VCaP (cell line): Measurements from ENCODE around the gene CACNA1D.
A peak's percentile ranks its signal among the peaks of the same experiment; 100 is the strongest.

Experiments
- H3K27ac ChIP-seq: fragments of 450-650 bp; 2 replicates; pipeline ENCODE4 v1.5.1; 2017
- CTCF ChIP-seq: fragments of 450-650 bp; conservative IDR thresholded peaks from 2 replicates; pipeline ENCODE4 v1.5.1; 2017; ENCODE audit warnings: mild to moderate bottlenecking, moderate library complexity

The CACNA1D gene

GRCh38 chr3:53691885-53692284 lies 197.5 kb downstream of the CACNA1D start:
- no peak for TF ChIP-seq CTCF
- no peak overlapping the region for H3K27ac ChIP-seq

GRCh38 chr3:53693451-53693850 lies 199.0 kb downstream of the CACNA1D start:
- H3K27ac ChIP-seq = no peak overlapping the region
- TF ChIP-seq CTCF = no peak

GRCh38 chr3:53694046-53694445 lies 199.6 kb downstream of the CACNA1D start:
- no peak overlapping the region for H3K27ac ChIP-seq
- no peak for TF ChIP-seq CTCF

GRCh38 chr3:53694666-53695323 lies 200.4 kb downstream of the CACNA1D start:
- H3K27ac ChIP-seq = no peak overlapping the region
- no peak for TF ChIP-seq CTCF

GRCh38 chr3:53695324-53695690 lies 200.9 kb downstream of the CACNA1D start:
- no peak for TF ChIP-seq CTCF
- no peak overlapping the region for H3K27ac ChIP-seq

- H3K27ac ChIP-seq = no peak overlapping the region
- TF ChIP-seq CTCF = 0 out of 2 replicates have a peak, but pooled peaks have one; percentile 10
These were observed 202.2 kb downstream of the CACNA1D start for GRCh38 chr3:53696401-53697172.

GRCh38 chr3:53700441-53700840 lies 206.0 kb downstream of the CACNA1D start:
- H3K27ac ChIP-seq = no peak overlapping the region
- TF ChIP-seq CTCF = no peak
